GM15510 (cell line): Measurements from ENCODE around the gene UBAC2.

Source experiments
- POLR2A ChIP-seq: IDR thresholded peaks from 3 replicates; pipeline ENCODE4 v1.6.1; 2011; ENCODE audit warnings: borderline replicate concordance; ENCODE audit not compliant: insufficient read length; ENCODE audit errors: extremely low read depth

The UBAC2 gene

GRCh38 chr13:99386911-99387788 is 186.5 kb downstream of the UBAC2 start:
- TF ChIP-seq POLR2A = no peak

DNA sequence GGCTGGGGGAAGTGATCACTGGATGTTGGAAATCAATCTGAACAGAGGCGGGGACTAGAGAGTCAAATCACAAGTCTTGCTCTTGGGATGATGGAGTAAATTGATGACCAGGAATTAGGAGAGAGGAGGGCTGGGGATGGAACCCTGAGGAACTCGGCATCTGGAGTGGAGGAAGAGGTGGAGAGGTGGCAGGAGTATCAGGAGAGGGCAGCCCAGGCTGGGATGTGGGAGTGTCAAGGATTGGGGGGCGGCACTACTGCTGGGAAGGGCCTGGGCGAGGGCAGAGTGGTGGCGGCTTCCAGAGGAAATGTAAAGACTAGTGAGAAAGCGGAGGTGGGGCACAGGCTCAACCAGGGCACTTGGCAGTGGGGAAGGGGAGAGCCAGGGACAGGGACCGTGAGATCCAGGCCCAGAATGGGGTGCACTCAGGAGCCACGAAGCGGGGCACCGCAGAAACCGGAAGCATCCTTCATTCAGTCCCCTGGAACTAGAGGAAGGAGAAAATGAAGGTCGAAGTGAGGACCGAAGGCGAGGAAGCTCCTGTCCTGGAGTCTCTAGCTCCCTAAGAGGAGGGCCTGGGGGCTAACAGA is 187.8 kb downstream of the UBAC2 start:
- no peak for TF ChIP-seq POLR2A

- TF ChIP-seq POLR2A = no peak
These were observed 189.1 kb downstream of the UBAC2 start for GRCh38 chr13:99389520-99390304.

DNA sequence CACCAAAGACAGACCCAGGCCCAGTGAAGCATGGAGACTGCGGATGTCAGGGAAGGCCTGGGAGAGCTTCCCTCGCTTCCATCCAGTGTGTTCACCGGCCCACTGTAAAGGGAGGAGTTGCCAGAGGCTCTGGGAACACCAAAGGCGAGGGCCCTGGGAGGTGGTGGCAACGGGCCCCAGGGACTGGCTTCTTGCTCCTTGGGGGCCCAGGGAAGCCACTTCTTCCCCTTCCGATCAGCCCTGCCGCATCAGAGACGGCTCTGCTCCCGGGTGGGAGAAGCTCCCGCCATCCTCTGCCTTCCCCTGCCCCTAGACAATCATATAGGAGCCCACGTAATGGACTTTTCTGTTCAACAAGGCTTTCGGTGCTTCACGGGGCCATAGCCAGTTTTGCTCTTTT is 189.9 kb downstream of the UBAC2 start:
- TF ChIP-seq POLR2A = no peak

- no peak for TF ChIP-seq POLR2A
These were observed 191.3 kb downstream of the UBAC2 start for GRCh38 chr13:99391781-99392469.

DNA sequence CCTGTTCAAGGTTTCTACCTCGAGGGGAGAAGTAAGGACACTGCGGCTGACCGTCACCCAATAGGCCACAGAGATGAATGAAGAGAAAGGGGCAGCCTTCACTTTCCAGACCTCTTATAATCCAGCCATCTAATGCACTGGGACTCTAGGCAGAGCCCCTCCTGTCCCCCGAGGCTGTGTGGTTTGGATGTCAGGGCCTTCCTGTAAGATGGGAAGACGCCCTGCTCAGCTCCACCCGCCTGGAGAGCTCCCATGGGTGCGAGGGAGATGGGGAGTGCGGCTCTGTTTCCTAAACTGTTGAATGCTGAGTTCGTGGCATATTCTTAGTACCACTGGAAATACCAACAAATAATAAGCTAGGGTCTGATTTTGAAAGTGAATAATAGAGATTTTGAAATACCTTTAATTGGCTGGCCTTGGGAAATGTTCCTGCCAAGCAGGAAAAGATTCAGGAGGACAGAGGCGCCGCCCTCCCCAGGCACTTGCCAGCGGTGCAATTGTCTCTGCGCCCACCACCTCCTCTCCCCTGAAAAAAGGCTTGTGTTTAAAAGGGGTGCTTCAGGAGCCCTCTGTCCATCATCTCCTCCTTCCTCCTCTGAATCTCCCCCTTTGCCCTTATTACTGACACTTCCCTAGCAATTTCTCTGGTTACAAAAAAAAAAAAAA is 191.9 kb downstream of the UBAC2 start:
- no peak for TF ChIP-seq POLR2A

- TF ChIP-seq POLR2A = no peak
These were observed 193.4 kb downstream of the UBAC2 start for GRCh38 chr13:99393791-99394735.

- TF ChIP-seq POLR2A = no peak
These were observed 194.8 kb downstream of the UBAC2 start for GRCh38 chr13:99395436-99395835.

GRCh38 chr13:99396446-99396845 is 195.8 kb downstream of the UBAC2 start:
- no peak for TF ChIP-seq POLR2A

- TF ChIP-seq POLR2A = no peak
These were observed 197.4 kb downstream of the UBAC2 start for GRCh38 chr13:99398071-99398470.

- TF ChIP-seq POLR2A = no peak
These were observed 198.4 kb downstream of the UBAC2 start for GRCh38 chr13:99398916-99399622.

DNA sequence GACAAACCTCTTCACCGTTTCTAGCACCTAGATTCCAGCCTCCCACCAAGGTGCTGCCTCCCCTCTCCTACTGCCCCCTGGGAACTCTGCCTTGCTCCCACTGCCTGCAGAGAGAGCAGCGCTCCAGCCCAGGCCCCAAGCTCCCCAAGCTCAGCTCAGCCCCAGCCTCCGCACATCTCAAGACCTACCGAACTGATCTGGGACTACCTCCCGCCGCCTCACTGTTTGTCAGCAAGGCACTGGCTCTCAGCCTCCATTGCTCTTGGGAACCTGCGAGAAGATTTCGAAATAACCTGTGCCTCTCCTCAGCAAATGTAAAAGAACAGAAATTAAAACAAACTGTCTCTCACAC is 198.9 kb downstream of the UBAC2 start:
- no peak for TF ChIP-seq POLR2A
